HAP-1 (cell line): ENCODE measurements around the gene UGT2B7.
"Not testable (repeated sequence)": the region's sequence is repeated elsewhere in the genome, so short reads cannot be mapped to it uniquely, and the experiment has no call there.

ENCODE experiments used
- DNase-seq, 2 experiments: peaks; one replicate each; pipeline ENCODE4 v3.0.0-alpha.2; 2016 to 2020; ENCODE audit warnings: low spot score in 2 of 2
- H3K27me3 ChIP-seq: fragments of 250-450 bp; sonication (Bioruptor Pico); 2 replicates; pipeline ENCODE4 v1.5.1; 2020; ENCODE audit warnings: low read depth, mild to moderate bottlenecking, moderate library complexity
- H3K36me3 ChIP-seq: fragments of 250-450 bp; sonication (Bioruptor Pico); replicated peaks from 2 replicates; pipeline ENCODE4 v1.5.1; 2020; ENCODE audit warnings: mild to moderate bottlenecking
- H3K4me1 ChIP-seq: fragments of 250-450 bp; sonication (Bioruptor Pico); 2 replicates; pipeline ENCODE4 v1.5.1; 2020; ENCODE audit warnings: mild to moderate bottlenecking
- H3K4me3 ChIP-seq: fragments of 250-450 bp; sonication (Bioruptor Pico); 2 replicates; pipeline ENCODE4 v1.5.1; 2020; ENCODE audit warnings: mild to moderate bottlenecking, moderate library complexity
- H3K9me3 ChIP-seq: fragments of 250-450 bp; sonication (Bioruptor Pico); 2 replicates; pipeline ENCODE4 v1.5.1; 2020; ENCODE audit warnings: mild to moderate bottlenecking, moderate library complexity
- in situ Hi-C: fragments of 300-500 bp; cut with MboI; formaldehyde crosslinking; loops from 3 replicates; pipeline ENCODE4 v1.14.3; 2020; ENCODE audit warnings: low sequenced_read_pairs, inconsistent platforms, mixed read lengths

UGT2B7 gene

GRCh38 chr4:69096111-69096656 lies at the start of gene UGT2B7:
UGT2B7 (plus strand) TSS chr4:69096474; CDS start chr4:69096521, 47 bp downstream.
- H3K36me3 ChIP-seq: no peaks in the 10 kb centered on the region
- no peaks in the 10 kb centered on the region for H3K9me3 ChIP-seq
- in situ Hi-C loops: no loop called here
- no peaks in the 10 kb centered on the region for H3K27me3 ChIP-seq
- H3K4me1 ChIP-seq: no peaks in the 10 kb centered on the region
- no peak for DNase-seq
- H3K4me3 ChIP-seq: no peak within 1 kb of the TSS

- no peak for DNase-seq
- H3K4me3 ChIP-seq: no peak overlapping the region
Observed at GRCh38 chr4:69049860-69050259, 46.4 kb upstream of the UGT2B7 start.

GRCh38 chr4:69050853-69051575 lies 45.3 kb upstream of the UGT2B7 start:
- H3K9me3 ChIP-seq, in situ Hi-C loops, DNase-seq, H3K4me1 ChIP-seq, H3K36me3 ChIP-seq, H3K4me3 ChIP-seq, H3K27me3 ChIP-seq: not testable (repeated sequence)

More at GRCh38 chr4:69049860-69050259, 46.4 kb upstream of the UGT2B7 start:
- Histone ChIP-seq H3K4me1 (no peaks in the 10 kb centered on the region), H3K27me3 (no peaks in the 10 kb centered on the region), H3K36me3 (no peaks in the 10 kb centered on the region), H3K9me3 (no peaks in the 10 kb centered on the region)
- in situ Hi-C loops: no loop called here

GRCh38 chr4:69051576-69051943 lies 44.7 kb upstream of the UGT2B7 start:
- H3K27me3 ChIP-seq: no peaks in the 10 kb centered on the region
- H3K4me3 ChIP-seq: no peak overlapping the region
- no peaks in the 10 kb centered on the region for H3K36me3 ChIP-seq
- DNase-seq: no peak
- H3K9me3 ChIP-seq: no peaks in the 10 kb centered on the region
- in situ Hi-C loops: no loop called here
- no peaks in the 10 kb centered on the region for H3K4me1 ChIP-seq

GRCh38 chr4:69053309-69053885 lies 42.9 kb upstream of the UGT2B7 start:
- H3K36me3 ChIP-seq, H3K9me3 ChIP-seq, DNase-seq, H3K4me1 ChIP-seq, H3K27me3 ChIP-seq, H3K4me3 ChIP-seq, in situ Hi-C loops: not testable (repeated sequence)

GRCh38 chr4:69054033-69054432 lies 42.2 kb upstream of the UGT2B7 start:
- H3K4me1 ChIP-seq, H3K36me3 ChIP-seq, in situ Hi-C loops: not testable (repeated sequence)

DNA sequence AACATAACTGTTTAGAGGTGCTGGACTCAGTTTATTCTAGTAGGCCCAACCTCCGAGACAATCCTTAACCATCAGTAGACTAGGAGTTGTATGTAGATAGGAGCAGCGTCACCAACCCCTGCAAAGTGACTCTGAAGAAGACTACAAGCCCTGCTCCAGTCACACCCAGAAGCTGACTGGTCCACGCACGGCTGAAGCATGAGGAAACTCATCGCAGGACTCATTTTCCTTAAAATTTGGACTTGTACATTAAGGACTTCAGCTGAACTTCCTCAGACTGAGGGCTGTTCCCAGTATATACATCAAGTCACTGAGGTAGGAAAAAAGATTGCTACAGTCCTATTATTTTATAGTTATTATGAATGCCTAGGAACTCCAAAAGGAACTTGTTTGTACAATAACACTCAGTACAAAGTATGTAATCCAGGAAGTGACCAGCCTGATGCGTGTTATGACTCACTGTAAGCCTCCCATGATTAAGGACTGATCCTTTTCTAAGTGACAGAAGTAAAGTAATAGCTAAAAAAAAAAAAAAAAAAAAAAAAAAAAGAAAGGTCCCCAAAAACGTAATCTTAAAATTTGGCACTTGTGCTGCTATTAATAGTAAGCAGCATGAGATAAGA lies 41.6 kb upstream of the UGT2B7 start:
- H3K27me3 ChIP-seq: no peaks in the 10 kb centered on the region
- no peaks in the 10 kb centered on the region for H3K9me3 ChIP-seq
- no peaks in the 10 kb centered on the region for H3K4me1 ChIP-seq
- H3K36me3 ChIP-seq: no peaks in the 10 kb centered on the region
- H3K4me3 ChIP-seq: no peak overlapping the region
- in situ Hi-C loops: no loop called here
- no peak for DNase-seq

More at GRCh38 chr4:69054033-69054432, 42.2 kb upstream of the UGT2B7 start:
- H3K27me3 ChIP-seq, DNase-seq, H3K4me3 ChIP-seq, H3K9me3 ChIP-seq: not testable (repeated sequence)

DNA sequence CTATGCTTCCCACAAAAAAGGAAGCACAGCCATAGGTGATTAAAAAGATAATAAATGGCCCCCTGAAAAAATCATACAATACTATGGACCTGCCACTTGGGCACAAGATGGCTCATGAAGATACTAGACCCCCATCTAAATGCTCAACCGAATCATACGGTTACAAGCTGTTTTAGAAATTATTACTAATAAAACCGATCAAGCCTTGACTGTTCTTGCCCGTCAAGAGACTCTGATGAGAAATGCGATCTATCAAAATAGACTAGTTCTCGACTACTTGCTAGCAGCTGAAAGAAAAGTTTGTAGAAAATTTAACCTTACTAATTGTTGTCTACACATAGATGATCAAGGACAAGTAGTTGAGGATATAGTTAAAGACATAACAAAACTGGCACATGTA lies 40.1 kb upstream of the UGT2B7 start:
- H3K9me3 ChIP-seq: no peaks in the 10 kb centered on the region
- H3K36me3 ChIP-seq: no peaks in the 10 kb centered on the region
- H3K27me3 ChIP-seq: no peaks in the 10 kb centered on the region
- no peaks in the 10 kb centered on the region for H3K4me1 ChIP-seq
- in situ Hi-C loops: no loop called here
- H3K4me3 ChIP-seq: no peak overlapping the region
- DNase-seq: no peak

DNA sequence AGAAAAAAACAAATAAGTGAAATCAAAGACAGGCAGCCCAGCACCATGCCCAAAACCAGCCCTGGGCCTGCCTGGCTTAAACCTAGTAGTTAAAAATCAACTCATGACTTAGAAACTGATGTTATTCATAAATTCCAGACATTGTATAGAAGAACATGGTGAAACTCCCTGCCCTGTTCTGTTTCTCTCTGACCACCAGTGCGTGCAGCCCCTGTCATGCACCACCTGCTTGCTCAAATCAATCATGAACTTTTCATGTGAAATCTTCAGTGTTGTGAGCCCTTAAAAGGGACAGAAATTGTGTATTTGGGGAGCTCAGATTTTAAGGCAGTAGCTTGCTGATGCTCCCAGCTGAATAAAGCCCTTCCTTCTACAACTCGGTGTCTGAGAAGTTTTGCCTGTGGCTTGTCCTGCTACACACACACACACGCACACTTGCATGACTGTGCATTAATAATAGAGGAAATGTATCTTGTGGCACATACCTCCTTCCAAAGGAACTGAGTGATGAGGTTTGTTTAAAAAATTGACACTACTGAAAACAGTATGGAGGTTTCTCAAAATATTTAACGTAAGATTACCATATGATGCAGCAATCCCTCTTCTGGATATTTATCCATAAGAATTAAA lies 39.2 kb upstream of the UGT2B7 start:
- no peak for DNase-seq
- Histone ChIP-seq H3K9me3 (no peaks in the 10 kb centered on the region), H3K4me1 (no peaks in the 10 kb centered on the region), H3K36me3 (no peaks in the 10 kb centered on the region), H3K27me3 (no peaks in the 10 kb centered on the region), H3K4me3 (no peak overlapping the region)
- in situ Hi-C loops: no loop called here

GRCh38 chr4:69057620-69058409 lies 38.5 kb upstream of the UGT2B7 start:
- H3K4me1 ChIP-seq: no peaks in the 10 kb centered on the region
- no peak overlapping the region for H3K4me3 ChIP-seq
- H3K27me3 ChIP-seq: no peaks in the 10 kb centered on the region
- in situ Hi-C loops: no loop called here
- DNase-seq: no peak
- no peaks in the 10 kb centered on the region for H3K36me3 ChIP-seq
- no peaks in the 10 kb centered on the region for H3K9me3 ChIP-seq

DNA sequence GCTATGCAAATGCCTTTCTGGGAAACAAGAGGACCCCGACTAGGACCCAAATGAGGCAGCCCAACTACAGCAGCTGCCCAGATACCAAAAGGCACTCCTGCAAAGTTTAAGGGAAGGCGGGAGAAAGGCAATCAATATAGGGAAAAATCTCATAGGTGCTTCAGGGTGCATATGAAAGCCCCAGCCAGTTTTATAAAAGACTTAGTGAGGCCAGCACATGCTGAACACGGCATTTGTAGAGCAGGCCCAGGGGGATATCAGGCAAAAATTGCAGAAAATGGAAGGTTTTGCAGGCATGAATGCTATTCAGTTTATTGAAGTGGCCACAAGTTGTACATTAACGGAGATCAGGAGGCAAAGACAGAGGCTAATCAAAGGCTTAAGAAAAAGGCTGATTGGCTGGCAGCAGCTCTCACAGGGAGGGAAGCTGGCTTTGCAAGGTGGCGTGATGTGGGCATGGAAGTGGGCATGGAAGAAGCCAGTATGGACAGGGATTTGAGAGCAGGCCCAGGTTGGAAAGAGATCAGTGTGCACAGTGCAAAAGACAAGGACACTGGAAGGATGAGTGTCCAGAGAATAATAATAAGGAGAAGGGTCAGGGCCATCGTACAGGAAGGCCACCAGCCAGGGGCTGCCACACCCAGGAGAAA lies 37.7 kb upstream of the UGT2B7 start:
- no peak for DNase-seq
- Histone ChIP-seq H3K36me3 (no peaks in the 10 kb centered on the region), H3K9me3 (no peaks in the 10 kb centered on the region), H3K4me3 (no peak overlapping the region), H3K4me1 (no peaks in the 10 kb centered on the region), H3K27me3 (no peaks in the 10 kb centered on the region)
- in situ Hi-C loops: no loop called here

GRCh38 chr4:69060651-69061308 lies 35.5 kb upstream of the UGT2B7 start:
- in situ Hi-C loops: no loop called here
- no peak overlapping the region for H3K4me3 ChIP-seq
- no peak for DNase-seq

More at GRCh38 chr4:69060651-69061308, 35.5 kb upstream of the UGT2B7 start:
- Histone ChIP-seq H3K4me1 (no peaks in the 10 kb centered on the region), H3K27me3 (no peaks in the 10 kb centered on the region), H3K36me3 (no peaks in the 10 kb centered on the region), H3K9me3 (no peaks in the 10 kb centered on the region)
